Measurements from ENCODE around the gene SMURF2. TPM values are rescaled to one million over a fixed set of nuclear protein-coding genes. Genes with fewer than 3 reads are reported as not detected.
A peak's percentile ranks its signal among the peaks of the same experiment; 100 is the strongest.

The SMURF2 gene
- total RNA-seq, result 10 to 100 TPM in 4 of 5 donors, 1 to 10 TPM in 1; 2.6 to 54.3 (median 26.3) TPM
- 1 to 10 TPM; 4.1 to 9.9 (median 7.9) TPM for polyA plus RNA-seq
- long read RNA-seq, donor 1, partial matches to known transcripts, result 22 of 23 reads
- long read RNA-seq, donor 1, other reads (novel, unspliced or antisense), result 0 of 23 reads
- long read RNA-seq, donor 2, partial matches to known transcripts, result 0 of 1 reads
- long read RNA-seq, donor 2, other reads (novel, unspliced or antisense), result 0 of 1 reads
- long read RNA-seq, donor 3, partial matches to known transcripts, result 0 of 1 reads
- long read RNA-seq, donor 3, other reads (novel, unspliced or antisense), result 0 of 1 reads
- long read RNA-seq, donor 4, result 0 reads
- long read RNA-seq, donor 5, result 0 reads
- long read RNA-seq, donor 6, result 0 reads
- long read RNA-seq, donor 7, partial matches to known transcripts, result 0 of 2 reads
- long read RNA-seq, donor 7, other reads (novel, unspliced or antisense), result 0 of 2 reads
- long read RNA-seq, donor 8, partial matches to known transcripts, result 7 of 8 reads
- long read RNA-seq, donor 8, other reads (novel, unspliced or antisense), result 0 of 8 reads
- long read RNA-seq, donor 9, partial matches to known transcripts, result 0 of 1 reads
- long read RNA-seq, donor 9, other reads (novel, unspliced or antisense), result 0 of 1 reads
- long read RNA-seq, donor 10, partial matches to known transcripts, result 10 of 10 reads
- long read RNA-seq, donor 10, other reads (novel, unspliced or antisense), result 0 of 10 reads

DNA sequence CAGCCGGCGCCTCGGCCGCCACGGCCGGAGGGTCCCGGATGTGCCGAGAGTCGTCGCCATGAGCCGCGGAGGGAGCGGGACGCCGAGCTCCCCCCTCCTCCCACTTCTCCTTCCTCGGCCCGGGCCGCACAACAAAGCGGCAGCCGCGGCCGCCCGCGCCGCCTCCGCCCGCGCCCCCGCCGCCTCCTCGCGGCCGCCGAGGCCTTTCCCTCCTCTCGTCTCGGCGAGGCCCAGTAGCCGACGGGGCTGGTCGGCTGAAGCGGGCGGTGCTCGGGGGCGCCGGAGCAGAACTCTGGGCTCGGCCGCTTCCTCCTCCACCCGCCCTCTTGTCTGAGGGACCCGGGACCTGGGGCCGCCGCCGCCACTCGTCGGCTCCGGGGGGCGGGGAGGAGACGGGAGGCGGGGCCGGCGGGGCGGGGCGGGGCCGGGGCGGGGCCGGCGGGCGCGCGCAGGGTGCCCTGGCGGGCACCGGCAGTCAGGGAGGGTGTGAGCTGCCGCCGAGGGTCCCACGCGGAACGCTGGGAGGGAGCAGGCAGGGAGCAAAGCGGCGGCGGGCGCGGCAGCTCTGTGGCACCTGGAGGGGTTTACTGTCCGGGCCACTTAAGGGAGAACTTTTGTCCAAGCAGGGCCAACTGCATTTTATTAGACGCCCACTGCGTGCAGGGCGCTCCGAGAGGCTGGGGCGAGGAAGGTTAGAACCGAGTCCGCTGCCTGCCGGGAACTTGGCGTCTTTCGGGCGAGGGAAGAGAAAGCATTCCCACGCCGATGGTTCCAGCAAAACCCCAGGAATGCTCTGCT lies at the start of gene SMURF2:
Gene SMURF2, minus strand, starts transcription at position 332 of the 798 bp plus-strand sequence. CDS start 427 bp downstream, outside the sequence.
- H3K9me3 ChIP-seq, result no peaks in the 10 kb centered on the region
- peak within 1 kb of the TSS; percentile 80 to 88 (median 86) for H3K4me3 ChIP-seq
- no peaks in the 10 kb centered on the region for H3K36me3 ChIP-seq
- intact Hi-C loops (cut with DNase I; ENCODE audit: low total_unique reads), result no loop called here
- peak; percentile 84 to 90 for DNase-seq
- H3K4me1 ChIP-seq, result peaks cover 16 to 59% (median 41%) of the 10 kb centered on the region in 4 donors
- peak within 1 kb of the TSS; percentile 84 to 99 (median 96) for H3K27ac ChIP-seq
- TF ChIP-seq POLR2AphosphoS5 (IDR thresholded peaks at IDR 0.05), result peak; percentile 55 to 88 (median 85)
- no peak for TF ChIP-seq POLR2A (IDR thresholded peaks at IDR 0.05)
- no peak for TF ChIP-seq EP300 (IDR thresholded peaks at IDR 0.05)
- TF ChIP-seq, protein P1, sequence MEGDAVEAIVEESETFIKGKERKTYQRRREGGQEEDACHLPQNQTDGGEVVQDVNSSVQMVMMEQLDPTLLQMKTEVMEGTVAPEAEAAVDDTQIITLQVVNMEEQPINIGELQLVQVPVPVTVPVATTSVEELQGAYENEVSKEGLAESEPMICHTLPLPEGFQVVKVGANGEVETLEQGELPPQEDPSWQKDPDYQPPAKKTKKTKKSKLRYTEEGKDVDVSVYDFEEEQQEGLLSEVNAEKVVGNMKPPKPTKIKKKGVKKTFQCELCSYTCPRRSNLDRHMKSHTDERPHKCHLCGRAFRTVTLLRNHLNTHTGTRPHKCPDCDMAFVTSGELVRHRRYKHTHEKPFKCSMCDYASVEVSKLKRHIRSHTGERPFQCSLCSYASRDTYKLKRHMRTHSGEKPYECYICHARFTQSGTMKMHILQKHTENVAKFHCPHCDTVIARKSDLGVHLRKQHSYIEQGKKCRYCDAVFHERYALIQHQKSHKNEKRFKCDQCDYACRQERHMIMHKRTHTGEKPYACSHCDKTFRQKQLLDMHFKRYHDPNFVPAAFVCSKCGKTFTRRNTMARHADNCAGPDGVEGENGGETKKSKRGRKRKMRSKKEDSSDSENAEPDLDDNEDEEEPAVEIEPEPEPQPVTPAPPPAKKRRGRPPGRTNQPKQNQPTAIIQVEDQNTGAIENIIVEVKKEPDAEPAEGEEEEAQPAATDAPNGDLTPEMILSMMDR (IDR thresholded peaks at IDR 0.05), result peak in 1 of 7 experiments; percentile 9
- H3K27me3 ChIP-seq, result no peaks in the 10 kb centered on the region
- 0 to 2% (median 1%) methylated on average over 28 to 84 of the region's 95 CpGs for WGBS, 5 donors

DNA sequence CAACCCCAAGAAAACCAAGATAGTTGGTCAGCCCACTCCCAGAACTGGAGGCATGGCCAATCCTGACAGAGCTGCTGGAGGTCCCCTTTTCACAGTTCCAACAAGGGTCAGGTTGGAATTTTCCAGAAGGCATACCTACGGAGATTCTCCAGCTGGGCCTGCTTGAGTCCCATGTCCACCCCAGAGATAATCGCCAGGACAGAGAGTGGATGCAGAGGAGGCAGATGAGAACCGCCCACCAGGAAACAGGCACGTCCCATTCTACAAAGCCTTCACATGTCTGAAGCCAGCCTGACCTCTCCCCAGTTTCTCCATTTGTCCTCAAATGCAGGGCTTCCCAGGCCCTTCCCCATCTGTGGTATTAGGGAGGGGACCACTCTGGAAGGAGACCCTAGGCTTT lies 47.4 kb upstream of the SMURF2 start:
- no peak for DNase-seq
- H3K27me3 ChIP-seq, result no peaks in the 10 kb centered on the region
- H3K9me3 ChIP-seq, result no peaks in the 10 kb centered on the region
- peak overlapping the region in 4 of 5 donors; percentile 44 to 67 (median 54) for H3K27ac ChIP-seq
- intact Hi-C loops (cut with DNase I; ENCODE audit: low total_unique reads), result no loop called here
- peaks cover 17 to 59% (median 30%) of the 10 kb centered on the region in 4 donors for H3K4me1 ChIP-seq
- H3K36me3 ChIP-seq, result no peaks in the 10 kb centered on the region
- TF ChIP-seq POLR2A (IDR thresholded peaks at IDR 0.05) (no peak), EP300 (IDR thresholded peaks at IDR 0.05) (no peak), POLR2AphosphoS5 (IDR thresholded peaks at IDR 0.05) (no peak)
- TF ChIP-seq, protein P1 (IDR thresholded peaks at IDR 0.05), result no peak
- no peak overlapping the region for H3K4me3 ChIP-seq
- 57 to 62% (median 59%) methylated on average over 3 to 4 of the region's 4 CpGs for WGBS, 5 donors

DNA sequence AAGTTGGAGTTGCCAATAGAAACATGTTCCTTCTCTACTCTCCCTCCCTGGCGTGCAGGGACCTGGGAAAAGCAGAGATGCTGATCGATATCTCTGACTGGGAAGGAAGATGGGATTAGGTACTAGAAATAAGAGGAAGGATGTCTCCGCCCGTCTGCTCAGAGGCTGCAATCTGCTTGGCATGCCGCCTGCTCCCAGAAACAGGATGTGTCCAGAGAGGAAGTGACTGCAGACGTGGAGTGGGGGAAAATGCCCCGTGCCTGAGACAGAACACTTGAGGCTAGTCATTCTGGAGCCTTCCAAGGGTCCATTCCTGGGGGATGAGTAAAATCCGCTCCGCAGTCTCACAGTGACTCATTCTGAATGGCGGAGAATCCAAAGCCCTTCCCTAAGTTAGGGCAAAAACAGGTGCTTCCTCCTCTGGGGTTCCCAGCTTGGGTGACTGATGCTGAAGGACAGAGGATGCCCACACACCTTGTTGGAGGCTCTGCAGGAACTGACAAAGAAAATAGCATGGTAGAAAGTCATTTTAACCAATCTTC lies 45.0 kb upstream of the SMURF2 start:
- DNase-seq, result peak; percentile 77 to 89
- TF ChIP-seq EP300 (IDR thresholded peaks at IDR 0.05) (peak; percentile 23), POLR2AphosphoS5 (IDR thresholded peaks at IDR 0.05) (peak in 1 of 3 donors; percentile 56), POLR2A (IDR thresholded peaks at IDR 0.05) (no peak)
- intact Hi-C loops (cut with DNase I; ENCODE audit: low total_unique reads), result no loop called here
- no peak overlapping the region for H3K4me3 ChIP-seq
- H3K4me1 ChIP-seq, result peaks cover 17 to 42% (median 19%) of the 10 kb centered on the region in 4 donors
- WGBS, 5 donors, result 21 to 45% (median 32%) methylated on average over 10 of the region's 10 CpGs
- H3K27ac ChIP-seq, result peak overlapping the region in 4 of 5 donors; percentile 24 to 66 (median 48)
- no peaks in the 10 kb centered on the region for H3K27me3 ChIP-seq
- no peaks in the 10 kb centered on the region for H3K36me3 ChIP-seq
- no peaks in the 10 kb centered on the region for H3K9me3 ChIP-seq

DNA sequence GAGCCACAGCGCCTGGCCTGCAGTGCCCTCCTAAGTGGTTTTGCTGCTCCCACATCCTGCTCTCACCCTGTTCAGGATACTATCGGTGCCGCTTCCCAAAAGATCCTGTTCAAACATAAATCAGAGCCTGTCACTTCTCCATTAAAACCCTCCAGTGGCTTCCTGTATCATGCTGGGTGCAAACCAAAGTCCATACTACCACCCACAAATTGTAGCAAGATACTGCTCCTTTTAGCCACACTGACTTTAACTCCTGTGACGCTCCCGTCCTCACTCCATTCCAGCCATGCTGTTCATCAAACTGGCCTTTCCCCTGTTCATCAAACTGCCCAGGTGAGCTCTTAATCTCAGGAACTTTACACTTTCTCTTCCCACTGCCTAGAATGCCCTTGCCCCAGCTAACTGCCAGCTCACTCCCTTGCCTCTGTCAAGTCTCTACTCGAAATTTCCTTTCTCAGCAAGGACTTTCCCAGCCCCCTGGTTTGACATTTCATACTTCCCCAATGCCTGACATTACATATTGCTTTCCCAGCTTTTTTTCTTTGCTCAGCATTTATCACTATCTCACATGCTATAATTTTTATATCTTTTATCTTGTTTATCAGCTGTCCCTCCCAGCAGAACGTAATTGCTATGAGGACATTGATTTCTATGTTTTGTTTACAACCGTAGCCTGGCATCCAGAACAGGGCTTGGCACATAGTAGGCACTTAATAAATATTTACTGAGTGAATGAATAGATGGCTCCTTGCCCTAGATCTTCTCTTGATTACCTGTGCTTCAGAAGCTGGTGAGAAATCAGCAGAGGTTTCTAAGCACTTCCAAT lies 44.3 kb upstream of the SMURF2 start:
- H3K9me3 ChIP-seq, result no peaks in the 10 kb centered on the region
- peak overlapping the region; percentile 24 to 66 (median 41) for H3K27ac ChIP-seq
- 45 to 57% (median 48%) methylated on average over 8 of the region's 8 CpGs for WGBS, 5 donors
- peaks cover 17 to 42% (median 19%) of the 10 kb centered on the region in 4 donors for H3K4me1 ChIP-seq
- H3K4me3 ChIP-seq, result no peak overlapping the region
- H3K36me3 ChIP-seq, result no peaks in the 10 kb centered on the region
- peak in 1 of 2 donors; percentile 38 for DNase-seq
- H3K27me3 ChIP-seq, result no peaks in the 10 kb centered on the region
- intact Hi-C loops (cut with DNase I; ENCODE audit: low total_unique reads), result no loop called here
- TF ChIP-seq POLR2A (IDR thresholded peaks at IDR 0.05), result no peak
- TF ChIP-seq POLR2AphosphoS5 (IDR thresholded peaks at IDR 0.05), result no peak
- TF ChIP-seq, protein P1 (IDR thresholded peaks at IDR 0.05), result no peak
- TF ChIP-seq EP300 (IDR thresholded peaks at IDR 0.05), result no peak
